ENCODE results near the gene MOB3B.

The MOB3B gene

GRCh38 chr9:27529316-27530278 is at the start of gene MOB3B:
Gene MOB3B, minus strand, starts transcription at chr9:27529814. Its CDS starts 74,264 bp downstream, at chr9:27455550.
- H3K27ac ChIP-seq: no peak within 1 kb of the TSS
- H3K36me3 ChIP-seq (replicated peaks): no peaks in the 10 kb centered on the region
- DNase-seq: peak; percentile 48
- H3K27me3 ChIP-seq (replicated peaks): no peaks in the 10 kb centered on the region
- in situ Hi-C loops (cut with HindIII; ENCODE audit: low pct_ligation_motif_present, low sequenced_read_pairs): no loop called here
- H3K4me3 ChIP-seq (ENCODE audit: low read depth, low read length): peak within 1 kb of the TSS; percentile 63
- peak; percentile 78 for TF ChIP-seq CTCF (IDR thresholded peaks at IDR 0.05; ENCODE audit: low read depth, low read length, missing control alignments)

GRCh38 chr9:27573634-27574590 is 44.3 kb upstream of the MOB3B start:
- peak overlapping the region; percentile 85 for H3K27ac ChIP-seq
- H3K36me3 ChIP-seq (replicated peaks): no peaks in the 10 kb centered on the region
- no peak for TF ChIP-seq CTCF (IDR thresholded peaks at IDR 0.05; ENCODE audit: low read depth, low read length, missing control alignments)
- in situ Hi-C loops (cut with HindIII; ENCODE audit: low pct_ligation_motif_present, low sequenced_read_pairs): no loop called here
- H3K27me3 ChIP-seq (replicated peaks): no peaks in the 10 kb centered on the region
- DNase-seq: peak; percentile 100
- H3K4me3 ChIP-seq (ENCODE audit: low read depth, low read length): peak overlapping the region; percentile 71

DNA sequence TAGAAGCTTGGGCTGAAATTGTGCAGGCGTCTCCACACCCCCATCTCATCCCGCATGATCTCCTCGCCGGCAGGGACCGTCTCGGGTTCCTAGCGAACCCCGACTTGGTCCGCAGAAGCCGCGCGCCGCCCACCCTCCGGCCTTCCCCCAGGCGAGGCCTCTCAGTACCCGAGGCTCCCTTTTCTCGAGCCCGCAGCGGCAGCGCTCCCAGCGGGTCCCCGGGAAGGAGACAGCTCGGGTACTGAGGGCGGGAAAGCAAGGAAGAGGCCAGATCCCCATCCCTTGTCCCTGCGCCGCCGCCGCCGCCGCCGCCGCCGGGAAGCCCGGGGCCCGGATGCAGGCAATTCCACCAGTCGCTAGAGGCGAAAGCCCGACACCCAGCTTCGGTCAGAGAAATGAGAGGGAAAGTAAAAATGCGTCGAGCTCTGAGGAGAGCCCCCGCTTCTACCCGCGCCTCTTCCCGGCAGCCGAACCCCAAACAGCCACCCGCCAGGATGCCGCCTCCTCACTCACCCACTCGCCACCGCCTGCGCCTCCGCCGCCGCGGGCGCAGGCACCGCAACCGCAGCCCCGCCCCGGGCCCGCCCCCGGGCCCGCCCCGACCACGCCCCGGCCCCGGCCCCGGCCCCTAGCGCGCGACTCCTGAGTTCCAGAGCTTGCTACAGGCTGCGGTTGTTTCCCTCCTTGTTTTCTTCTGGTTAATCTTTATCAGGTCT is 43.5 kb upstream of the MOB3B start, which contains the start of gene C9orf72:
Gene C9orf72 (minus strand): TSS at position 564 of the 716 bp plus-strand sequence. CDS start 6,361 bp downstream, outside the sequence.
- no peak for TF ChIP-seq CTCF (IDR thresholded peaks at IDR 0.05; ENCODE audit: low read depth, low read length, missing control alignments)
- peak within 1 kb of the TSS; percentile 71 for H3K4me3 ChIP-seq (ENCODE audit: low read depth, low read length)
- DNase-seq: peak; percentile 36
- no peaks in the 10 kb centered on the region for H3K27me3 ChIP-seq (replicated peaks)
- in situ Hi-C loops (cut with HindIII; ENCODE audit: low pct_ligation_motif_present, low sequenced_read_pairs): no loop called here
- H3K36me3 ChIP-seq (replicated peaks): no peaks in the 10 kb centered on the region
- peak within 1 kb of the TSS; percentile 85 for H3K27ac ChIP-seq

GRCh38 chr9:27572566-27572917 is 42.9 kb upstream of the MOB3B start:
- Histone ChIP-seq H3K36me3 (replicated peaks) (no peaks in the 10 kb centered on the region), H3K27me3 (replicated peaks) (no peaks in the 10 kb centered on the region), H3K27ac (peak overlapping the region; percentile 85), H3K4me3 (ENCODE audit: low read depth, low read length) (peak overlapping the region; percentile 71)
- TF ChIP-seq CTCF (IDR thresholded peaks at IDR 0.05; ENCODE audit: low read depth, low read length, missing control alignments): no peak
- in situ Hi-C loops (cut with HindIII; ENCODE audit: low pct_ligation_motif_present, low sequenced_read_pairs): no loop called here
- DNase-seq: peak; percentile 34

DNA sequence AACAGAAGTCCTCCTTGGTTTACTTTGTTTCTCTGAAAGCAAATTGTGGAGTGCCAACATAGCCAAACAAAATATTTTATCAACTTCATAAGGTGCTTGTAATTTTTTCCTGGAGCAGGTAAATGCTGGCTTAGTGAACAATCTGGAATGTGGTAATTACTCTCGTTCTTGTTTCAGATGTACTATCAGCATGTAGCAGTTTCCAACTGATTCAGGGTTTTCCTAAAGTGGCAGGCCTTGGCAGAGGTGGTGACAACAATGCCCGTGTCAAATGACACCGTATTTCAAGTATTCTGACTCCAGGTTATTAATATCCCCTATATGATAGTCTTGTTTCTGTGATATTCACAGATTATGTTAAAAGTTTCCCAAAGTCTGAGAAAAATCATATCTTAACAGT is 42.4 kb upstream of the MOB3B start:
- DNase-seq: no peak
- no peak for TF ChIP-seq CTCF (IDR thresholded peaks at IDR 0.05; ENCODE audit: low read depth, low read length, missing control alignments)
- Histone ChIP-seq H3K27ac (no peak overlapping the region), H3K4me3 (ENCODE audit: low read depth, low read length) (no peak overlapping the region), H3K36me3 (replicated peaks) (no peaks in the 10 kb centered on the region), H3K27me3 (replicated peaks) (no peaks in the 10 kb centered on the region)
- in situ Hi-C loops (cut with HindIII; ENCODE audit: low pct_ligation_motif_present, low sequenced_read_pairs): no loop called here

All from brain microvascular endothelial cell (primary cell).